HCT116 (cell line): Measurements from ENCODE around the gene USP10. TPM values are rescaled to one million over a fixed set of nuclear protein-coding genes. Genes with fewer than 3 reads are reported as not detected.

Experiments
- ATAC-seq: fragments of 200-7000 bp; cut with Tn5 transposase; 2 replicates; pipeline ENCODE4 v1.9.1; 2020; ENCODE audit warnings: mild to moderate bottlenecking, moderate library complexity
- BruUV-seq: library from RNA; stranded (reverse); fragments of 400-500 nt; replicated peaks from 2 replicates; lab custom pipeline; 2021; lab: Mats Ljungman, UMichigan
- CTCF ChIA-PET: fragments of 300-600 bp; sonication (Branson Sonifier 250); formaldehyde crosslinking; loops from one replicate; lab custom pipeline; 2021; ENCODE audit warnings: antibody characterized with exemption; lab: Charles Lee
- POLR2A ChIA-PET: fragments of 300-600, 350-600 bp; sonication (Branson Sonifier 250); formaldehyde crosslinking; loops from one replicate; lab custom pipeline; 2021; ENCODE audit warnings: antibody characterized with exemption; lab: Charles Lee
- RAD21 ChIA-PET, 2 experiments: fragments of 300-600 bp; sonication (Branson Sonifier 250); formaldehyde crosslinking; loops; one replicate each; lab custom pipeline; 2023; ENCODE audit warnings: low total read pairs in 2 of 2; ENCODE audit not compliant: uncharacterized antibody in 2 of 2, unreplicated experiment in 2 of 2, low non-redundant PET in 1 of 2; lab: Charles Lee
- DNase-seq: peaks from one replicate; pipeline ENCODE4 v3.0.0-alpha.2; 2010; ENCODE audit warnings: low read depth, low spot score
- H2AFZ ChIP-seq: fragments of 200-600 bp; shearing (Covaris generic), sonication (generic); 2 replicates; pipeline ENCODE4 v1.6.1; 2017; ENCODE audit warnings: low read depth, mixed run types, mixed read lengths, antibody characterized with exemption, low read length; ENCODE audit not compliant: poor library complexity, severe bottlenecking
- H3K27ac ChIP-seq: 2 replicates; pipeline ENCODE4 v1.5.1; 2012; ENCODE audit warnings: low read depth, low read length
- H3K27me3 ChIP-seq: fragments of 200-600 bp; sonication (generic); 2 replicates; pipeline ENCODE4 v1.6.1; 2016; ENCODE audit warnings: mixed run types, low read length, mixed read lengths; ENCODE audit not compliant: insufficient read depth
- H3K36me3 ChIP-seq, 2 experiments: fragments of 200-500 bp in 1 of 2; fragments of 200-600 bp in 1 of 2; sonication (Bioruptor generic) in 1 of 2; sonication (generic) in 1 of 2; 2 replicates each; pipeline versions ENCODE4 v1.5.1 to v1.6.1; 2014 to 2016; ENCODE audit warnings: low read length in 2 of 2, inconsistent platforms in 1 of 2, mixed read lengths in 1 of 2, mixed run types in 1 of 2; ENCODE audit not compliant: insufficient read depth in 2 of 2, control insufficient read depth in 1 of 2
- H3K4me1 ChIP-seq, 2 experiments: fragments of 200-600 bp in 1 of 2; sonication (generic) in 1 of 2; 2 replicates each; pipeline versions ENCODE4 v1.5.1 to v1.6.1; 2012 to 2017; ENCODE audit warnings: low read length in 2 of 2, inconsistent platforms in 1 of 2, mild to moderate bottlenecking in 1 of 2, mixed read lengths in 1 of 2, mixed run types in 1 of 2, moderate library complexity in 1 of 2; ENCODE audit not compliant: insufficient read depth in 2 of 2, control insufficient read depth in 1 of 2
- H3K4me2 ChIP-seq: fragments of 200-600 bp; sonication (generic); 2 replicates; pipeline ENCODE4 v1.6.1; 2017; ENCODE audit warnings: mixed run types, low read length, mixed read lengths
- H3K4me3 ChIP-seq, 2 experiments: fragments of 200-600 bp in 1 of 2; sonication (generic) in 1 of 2; replicated peaks in 1 of 2; 2 replicates each; pipeline ENCODE4 v1.5.1; 2011 to 2016; ENCODE audit warnings: low read length in 2 of 2, control low read depth in 1 of 2, low read depth in 1 of 2, mild to moderate bottlenecking in 1 of 2, mixed read lengths in 1 of 2, mixed run types in 1 of 2
- H3K79me2 ChIP-seq: fragments of 200-600 bp; sonication (generic); 2 replicates; pipeline ENCODE4 v1.6.1; 2017; ENCODE audit warnings: mild to moderate bottlenecking, mixed run types, low read length, moderate library complexity, mixed read lengths; ENCODE audit not compliant: insufficient read depth
- H3K9ac ChIP-seq: fragments of 200-600 bp; sonication (generic); 2 replicates; pipeline ENCODE4 v1.6.1; 2016; ENCODE audit warnings: low read length, mixed read lengths
- H3K9me2 ChIP-seq: fragments of 200-600 bp; sonication (generic), shearing (Covaris generic); 2 replicates; pipeline ENCODE4 v1.6.1; 2017; ENCODE audit warnings: mixed run types, mild to moderate bottlenecking, moderate library complexity; ENCODE audit not compliant: insufficient read depth
- H3K9me3 ChIP-seq, 2 experiments: fragments of 200-500 bp in 1 of 2; fragments of 200-600 bp in 1 of 2; sonication (Bioruptor generic) in 1 of 2; sonication (generic) in 1 of 2; 2 replicates each; pipeline ENCODE4 v1.6.1; 2014 to 2017; ENCODE audit warnings: low read length in 2 of 2, mixed read lengths in 2 of 2, inconsistent platforms in 1 of 2, low read depth in 1 of 2, mild to moderate bottlenecking in 1 of 2, mixed run types in 1 of 2, moderate library complexity in 1 of 2; ENCODE audit not compliant: control insufficient read depth in 1 of 2, insufficient read depth in 1 of 2
- H4K20me1 ChIP-seq: fragments of 200-600 bp; sonication (generic), shearing (Covaris generic); 2 replicates; pipeline ENCODE4 v1.6.1; 2017; ENCODE audit warnings: mixed run types, mild to moderate bottlenecking, moderate library complexity; ENCODE audit not compliant: insufficient read depth
- EZH2 ChIP-seq: fragments of 200-600 bp; sonication (generic); IDR thresholded peaks from 2 replicates; pipeline ENCODE4 v1.6.1; 2017; ENCODE audit warnings: antibody characterized with exemption, mixed run types
- EZH2phosphoT487 ChIP-seq: fragments of 200-600 bp; IDR thresholded peaks from 2 replicates; pipeline ENCODE4 v1.6.1; 2018; ENCODE audit warnings: antibody characterized with exemption, borderline replicate concordance
- FOSL1 ChIP-seq: IDR thresholded peaks from 2 replicates; pipeline ENCODE4 v1.6.1; 2012; ENCODE audit warnings: low read depth
- JUND ChIP-seq: IDR thresholded peaks from 2 replicates; pipeline ENCODE4 v1.6.1; 2012
- POLR2A ChIP-seq: IDR thresholded peaks from 2 replicates; pipeline ENCODE4 v1.7.0; 2011; ENCODE audit warnings: borderline replicate concordance; ENCODE audit not compliant: insufficient read depth, insufficient read length; ENCODE audit errors: extremely low read depth
- POLR2AphosphoS5 ChIP-seq: IDR thresholded peaks from 2 replicates; pipeline ENCODE4 v1.6.1; 2011; ENCODE audit warnings: mild to moderate bottlenecking, low read depth, low read length, moderate library complexity
- REST ChIP-seq: IDR thresholded peaks from 2 replicates; pipeline ENCODE4 v1.6.1; 2012; ENCODE audit warnings: low read depth
- SIN3A ChIP-seq: IDR thresholded peaks from 2 replicates; pipeline ENCODE4 v1.6.1; 2012; ENCODE audit warnings: low read depth
- SP1 ChIP-seq: IDR thresholded peaks from 2 replicates; pipeline ENCODE4 v1.6.1; 2012; ENCODE audit warnings: low read depth
- SRF ChIP-seq: IDR thresholded peaks from 2 replicates; pipeline ENCODE4 v1.6.1; 2012; ENCODE audit warnings: low read depth
- YY1 ChIP-seq: IDR thresholded peaks from 2 replicates; pipeline ENCODE4 v1.6.1; 2011; ENCODE audit warnings: low read length, low read depth, moderate library complexity, mild to moderate bottlenecking; ENCODE audit not compliant: insufficient replicate concordance; ENCODE audit errors: extremely low read depth
- ZFX ChIP-seq: fragments of 450-650 bp; IDR thresholded peaks from 2 replicates; pipeline ENCODE4 v1.6.1; 2017
- ZNF274 ChIP-seq: fragments of 200-500 bp; sonication (Bioruptor generic); IDR thresholded peaks from 2 replicates; pipeline ENCODE4 v1.6.1; 2014; ENCODE audit warnings: mild to moderate bottlenecking, low read depth, low read length, inconsistent platforms
- intact Hi-C: fragments of 100-400 bp; cut with micrococcal nuclease; formaldehyde crosslinking; loops from 2 replicates; pipeline ENCODE4 v1.10.0; 2022
- total RNA-seq: library from RNA; stranded (reverse); gene quantifications from one replicate; pipeline ENCODE4 v1.2.1, GENCODE V29; 2021; ENCODE audit not compliant: unreplicated experiment
- TF ChIP-seq, protein P1 (sequence below): IDR thresholded peaks from 2 replicates; pipeline ENCODE4 v1.6.1; 2012
- TF ChIP-seq, protein P2 (sequence below): IDR thresholded peaks from 2 replicates; pipeline ENCODE4 v1.6.1; 2011; ENCODE audit warnings: mild to moderate bottlenecking, low read length, moderate library complexity; ENCODE audit not compliant: insufficient replicate concordance; ENCODE audit errors: extremely low read depth

USP10 gene
- total RNA-seq, 1 experiment from 2014 or later = 175 TPM

GRCh38 chr16:84803146-84803545 lies 103.3 kb downstream of the USP10 start:
- DNase-seq (no peak), ATAC-seq (no peak)
- no peak overlapping the region for H2AFZ ChIP-seq
- intact Hi-C loops = no loop called here
- no peaks in the 10 kb centered on the region for H3K9me2 ChIP-seq
- H3K9ac ChIP-seq = no peak overlapping the region
- H3K27ac ChIP-seq = no peak overlapping the region
- POLR2A ChIA-PET = no interaction called here
- CTCF ChIA-PET = no interaction called here
- H3K27me3 ChIP-seq = no peaks in the 10 kb centered on the region
- RAD21 ChIA-PET = no interaction called here
- no peak overlapping the region for H3K4me3 ChIP-seq
- no TSS peak for BruUV-seq
- H3K4me1 ChIP-seq = peaks cover 12 to 31% of the 10 kb centered on the region in 2 experiments
- no peak overlapping the region for H3K4me2 ChIP-seq
- no peaks in the 10 kb centered on the region for H3K79me2 ChIP-seq
- no peaks in the 10 kb centered on the region for H3K36me3 ChIP-seq
- H4K20me1 ChIP-seq = no peaks in the 10 kb centered on the region
- TF ChIP-seq POLR2A (no peak), POLR2AphosphoS5 (no peak), YY1 (no peak), SIN3A (no peak), JUND (no peak), EZH2 (no peak), SRF (no peak), ZFX (no peak), SP1 (no peak), ZNF274 (no peak), FOSL1 (no peak)
- peaks cover 0 to 8% of the 10 kb centered on the region in 2 experiments; a peak in 1 of 4 replicates for H3K9me3 ChIP-seq

- RAD21 ChIA-PET = no interaction called here
- no peak overlapping the region for H3K4me3 ChIP-seq
- peaks cover 0 to 8% of the 10 kb centered on the region in 2 experiments; a peak in 1 of 4 replicates for H3K9me3 ChIP-seq
- BruUV-seq = no TSS peak
- no peaks in the 10 kb centered on the region for H3K79me2 ChIP-seq
- POLR2A ChIA-PET = interaction anchor here (0.9 to 1.1 kb wide), 2 partner anchors 16 to 18 kb away, joined by 3 read pairs; partner anchors contain the start of gene CRISPLD2
- CTCF ChIA-PET = no interaction called here
- H4K20me1 ChIP-seq = no peaks in the 10 kb centered on the region
- H3K4me2 ChIP-seq = peak overlapping the region; percentile 48
- no peaks in the 10 kb centered on the region for H3K27me3 ChIP-seq
- H3K9me2 ChIP-seq = no peaks in the 10 kb centered on the region
- no peak overlapping the region for H3K9ac ChIP-seq
- H2AFZ ChIP-seq = no peak overlapping the region
- ATAC-seq (peak; percentile 16; the same call in 1 of the 2 replicates), DNase-seq (no peak)
- intact Hi-C loops = no loop called here
- peaks cover 12 to 38% of the 10 kb centered on the region in 2 experiments for H3K4me1 ChIP-seq
- H3K27ac ChIP-seq = no peak overlapping the region
- H3K36me3 ChIP-seq = no peaks in the 10 kb centered on the region
- no peak for TF ChIP-seq ZNF274
- TF ChIP-seq, protein P1, sequence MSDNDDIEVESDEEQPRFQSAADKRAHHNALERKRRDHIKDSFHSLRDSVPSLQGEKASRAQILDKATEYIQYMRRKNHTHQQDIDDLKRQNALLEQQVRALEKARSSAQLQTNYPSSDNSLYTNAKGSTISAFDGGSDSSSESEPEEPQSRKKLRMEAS = no peak
- TF ChIP-seq, protein P2, sequence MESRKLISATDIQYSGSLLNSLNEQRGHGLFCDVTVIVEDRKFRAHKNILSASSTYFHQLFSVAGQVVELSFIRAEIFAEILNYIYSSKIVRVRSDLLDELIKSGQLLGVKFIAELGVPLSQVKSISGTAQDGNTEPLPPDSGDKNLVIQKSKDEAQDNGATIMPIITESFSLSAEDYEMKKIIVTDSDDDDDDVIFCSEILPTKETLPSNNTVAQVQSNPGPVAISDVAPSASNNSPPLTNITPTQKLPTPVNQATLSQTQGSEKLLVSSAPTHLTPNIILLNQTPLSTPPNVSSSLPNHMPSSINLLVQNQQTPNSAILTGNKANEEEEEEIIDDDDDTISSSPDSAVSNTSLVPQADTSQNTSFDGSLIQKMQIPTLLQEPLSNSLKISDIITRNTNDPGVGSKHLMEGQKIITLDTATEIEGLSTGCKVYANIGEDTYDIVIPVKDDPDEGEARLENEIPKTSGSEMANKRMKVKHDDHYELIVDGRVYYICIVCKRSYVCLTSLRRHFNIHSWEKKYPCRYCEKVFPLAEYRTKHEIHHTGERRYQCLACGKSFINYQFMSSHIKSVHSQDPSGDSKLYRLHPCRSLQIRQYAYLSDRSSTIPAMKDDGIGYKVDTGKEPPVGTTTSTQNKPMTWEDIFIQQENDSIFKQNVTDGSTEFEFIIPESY = no peak
- no peak for TF ChIP-seq FOSL1
- no peak for TF ChIP-seq POLR2AphosphoS5
- TF ChIP-seq SRF = no peak; the same call in 1 of the 2 replicates
- TF ChIP-seq REST = no peak
- TF ChIP-seq SP1 = no peak
- TF ChIP-seq YY1 = no peak
- TF ChIP-seq EZH2phosphoT487 = no peak
- no peak for TF ChIP-seq POLR2A
Measured at GRCh38 chr16:84804326-84804725, 104.5 kb downstream of the USP10 start.
